Tongue (tissue), 2 donors: ENCODE data around the gene TBC1D20. TPM values are rescaled to one million over a fixed set of nuclear protein-coding genes. Genes with fewer than 3 reads are reported as not detected.
A peak's percentile ranks its signal among the peaks of the same experiment; 100 is the strongest.
"Not testable (repeated sequence)": the region's sequence is repeated elsewhere in the genome, so short reads cannot be mapped to it uniquely, and the experiment has no call there.

Experiments used
- DNase-seq: peaks from one replicate; pipeline ENCODE4 v3.0.0-alpha.2; 2015
- total RNA-seq: library from RNA; depleted of rRNA; stranded (reverse); fragments of >200 nt; gene quantifications from one replicate; pipeline ENCODE4 v1.2.3, GENCODE V29; 2014

Gene TBC1D20
- total RNA-seq: 30.5 TPM

- DNase-seq: peak; percentile 96
Measured at GRCh38 chr20:462199-462991, at the start of gene TBC1D20. Gene TBC1D20, minus strand, starts transcription at chr20:462533. Its CDS starts 128 bp downstream, at chr20:462405.

DNA sequence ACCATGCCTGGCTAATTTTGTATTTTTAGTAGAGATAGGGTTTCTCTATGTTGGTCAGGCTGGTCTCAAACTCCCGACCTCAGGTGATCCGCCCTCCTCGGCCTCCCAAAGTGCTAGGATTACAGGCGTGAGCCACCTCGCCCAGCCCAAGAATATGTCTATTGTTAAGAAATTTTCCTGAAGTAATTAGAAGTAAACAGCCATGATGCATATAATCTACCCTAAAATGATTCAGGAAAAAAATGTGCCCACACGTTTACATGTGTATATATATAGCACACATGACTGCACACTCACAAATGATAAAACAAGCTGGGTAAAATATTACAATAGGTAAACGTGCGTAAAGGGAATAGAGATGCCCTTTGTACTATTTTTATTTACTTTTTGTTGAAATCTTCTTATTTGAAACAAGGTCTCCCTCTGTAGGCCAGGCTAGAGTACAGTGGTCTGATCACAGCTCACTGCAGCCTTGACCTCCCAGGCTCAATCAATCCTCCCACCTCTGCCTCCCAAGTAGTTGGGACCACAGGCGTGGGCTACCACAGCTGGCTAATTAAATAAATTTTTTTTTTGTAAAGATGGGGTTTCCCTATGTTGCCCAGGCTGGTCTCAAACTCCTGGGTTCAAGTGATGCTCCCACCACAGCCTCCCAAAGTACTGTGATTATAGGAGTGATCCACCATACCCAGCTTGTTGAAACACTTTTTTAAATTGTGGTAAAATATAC lies 48.2 kb upstream of the TBC1D20 start:
- DNase-seq: not testable (repeated sequence)

GRCh38 chr20:508364-508787 lies 46.0 kb upstream of the TBC1D20 start:
- DNase-seq: not testable (repeated sequence)

DNA sequence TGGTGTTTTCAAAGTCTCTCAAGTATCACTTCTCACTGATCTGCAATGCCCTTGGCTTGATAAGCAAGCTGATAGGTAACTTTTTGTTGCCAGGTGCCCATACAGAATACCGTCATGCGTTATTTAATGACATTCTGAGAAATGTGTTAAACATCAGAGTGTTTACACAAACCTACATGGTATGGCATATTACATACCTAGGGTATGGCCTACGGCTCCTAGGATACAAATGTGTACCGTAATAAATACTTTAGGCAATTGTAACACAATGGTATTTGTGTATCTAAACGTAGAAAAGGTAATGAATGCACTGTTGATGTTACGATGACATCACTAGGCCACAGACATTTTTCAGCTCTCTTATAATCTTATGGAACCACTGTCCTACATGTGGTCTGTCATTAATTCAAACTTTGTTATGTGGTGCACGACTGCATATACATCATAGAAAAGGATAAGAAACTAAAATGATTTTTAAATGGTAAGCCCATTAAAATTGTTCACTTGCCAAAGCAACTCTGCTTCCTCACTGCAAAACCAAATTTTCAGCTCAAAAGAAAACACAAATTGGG lies 45.5 kb upstream of the TBC1D20 start:
- no peak for DNase-seq

- peak; percentile 17 for DNase-seq
Measured at GRCh38 chr20:507006-507758, 44.8 kb upstream of the TBC1D20 start.

GRCh38 chr20:504632-505075 lies 42.3 kb upstream of the TBC1D20 start:
- DNase-seq: no peak

- DNase-seq: no peak
Measured at GRCh38 chr20:503048-503737, 40.9 kb upstream of the TBC1D20 start.

- DNase-seq: no peak
Measured at GRCh38 chr20:497979-498378, 35.6 kb upstream of the TBC1D20 start.

- DNase-seq: no peak
Measured at GRCh38 chr20:496126-496696, 33.9 kb upstream of the TBC1D20 start.

DNA sequence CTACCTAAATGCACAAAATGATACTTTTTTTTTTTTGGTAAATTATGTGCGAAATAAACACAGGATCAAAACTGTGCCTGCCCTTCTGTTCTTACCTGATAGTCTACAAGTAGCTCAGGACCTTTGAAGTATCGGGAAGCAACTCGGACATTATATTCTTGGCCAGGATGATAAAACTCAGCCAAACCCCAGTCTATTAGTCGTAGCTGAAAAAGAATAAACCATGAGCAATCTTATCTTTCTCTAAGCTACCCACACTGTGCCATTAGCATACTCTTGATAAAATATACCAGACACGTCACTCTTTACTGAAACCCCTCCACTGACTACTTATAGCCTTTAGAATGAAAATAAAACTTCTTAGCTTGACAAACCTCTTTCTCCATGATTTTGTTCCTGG lies 29.8 kb upstream of the TBC1D20 start:
- DNase-seq: no peak

DNA sequence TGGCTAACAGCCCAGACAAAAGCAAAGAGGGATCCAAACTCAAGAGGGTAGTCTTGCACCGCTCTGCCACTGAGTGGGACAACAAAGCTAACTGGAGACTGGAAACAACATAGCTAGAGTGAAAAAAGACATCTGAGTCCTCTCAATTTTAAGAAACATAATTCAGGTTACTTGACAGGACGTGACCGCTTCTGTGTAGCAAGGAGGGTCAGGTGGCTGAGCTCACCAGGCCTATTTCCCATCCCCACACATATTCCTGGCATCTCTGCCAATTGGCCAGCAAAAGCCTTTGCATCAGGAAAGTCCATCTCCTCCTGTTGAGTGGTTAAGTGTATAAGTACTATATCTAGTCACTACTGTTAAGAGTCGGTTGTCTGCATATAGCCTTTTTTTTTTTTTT lies 25.3 kb upstream of the TBC1D20 start:
- no peak for DNase-seq

- peak; percentile 79 for DNase-seq
Measured at GRCh38 chr20:483815-484644, 21.7 kb upstream of the TBC1D20 start.

DNA sequence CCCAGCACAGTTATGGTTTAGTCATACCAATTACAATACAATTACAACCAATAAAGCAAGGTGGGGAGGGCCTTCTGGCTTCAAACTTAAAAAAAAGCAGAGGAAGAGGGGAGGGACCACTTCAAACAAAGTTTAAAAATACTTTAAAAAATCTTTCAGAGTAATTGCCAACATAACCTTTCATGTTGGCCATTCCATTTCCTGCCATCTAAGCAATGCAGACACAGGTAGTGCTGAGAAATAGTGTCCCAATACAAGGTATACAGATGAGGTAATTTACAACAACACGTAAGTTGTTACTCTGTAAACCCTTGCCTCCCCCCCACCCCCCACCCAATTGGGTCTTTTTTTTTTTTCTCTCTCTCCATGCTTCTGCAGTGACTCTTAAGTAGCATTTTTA lies 18.8 kb upstream of the TBC1D20 start:
- no peak for DNase-seq

DNA sequence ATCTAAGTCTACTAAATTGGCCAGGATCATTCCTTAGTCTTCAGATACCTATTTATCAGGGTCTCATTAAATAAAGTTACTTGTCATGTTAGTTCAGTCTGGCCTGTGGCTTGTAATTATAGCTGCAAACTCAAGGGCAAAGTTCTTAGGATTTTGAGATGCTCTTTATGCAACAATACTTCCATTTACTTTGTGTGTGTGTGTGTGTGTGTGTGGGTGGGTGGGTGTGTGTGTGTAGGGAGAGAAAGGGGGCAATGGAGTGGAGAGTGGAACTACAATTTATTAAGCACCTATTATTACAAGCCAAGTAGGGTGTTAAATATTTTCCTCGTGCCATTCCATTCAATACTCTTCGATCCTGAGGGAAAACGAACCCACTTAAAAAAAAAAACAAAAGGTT lies 17.7 kb upstream of the TBC1D20 start:
- DNase-seq: no peak

- DNase-seq: no peak
Measured at GRCh38 chr20:479487-479886, 17.2 kb upstream of the TBC1D20 start.

GRCh38 chr20:478949-479429 lies 16.7 kb upstream of the TBC1D20 start:
- DNase-seq: peak; percentile 81

DNA sequence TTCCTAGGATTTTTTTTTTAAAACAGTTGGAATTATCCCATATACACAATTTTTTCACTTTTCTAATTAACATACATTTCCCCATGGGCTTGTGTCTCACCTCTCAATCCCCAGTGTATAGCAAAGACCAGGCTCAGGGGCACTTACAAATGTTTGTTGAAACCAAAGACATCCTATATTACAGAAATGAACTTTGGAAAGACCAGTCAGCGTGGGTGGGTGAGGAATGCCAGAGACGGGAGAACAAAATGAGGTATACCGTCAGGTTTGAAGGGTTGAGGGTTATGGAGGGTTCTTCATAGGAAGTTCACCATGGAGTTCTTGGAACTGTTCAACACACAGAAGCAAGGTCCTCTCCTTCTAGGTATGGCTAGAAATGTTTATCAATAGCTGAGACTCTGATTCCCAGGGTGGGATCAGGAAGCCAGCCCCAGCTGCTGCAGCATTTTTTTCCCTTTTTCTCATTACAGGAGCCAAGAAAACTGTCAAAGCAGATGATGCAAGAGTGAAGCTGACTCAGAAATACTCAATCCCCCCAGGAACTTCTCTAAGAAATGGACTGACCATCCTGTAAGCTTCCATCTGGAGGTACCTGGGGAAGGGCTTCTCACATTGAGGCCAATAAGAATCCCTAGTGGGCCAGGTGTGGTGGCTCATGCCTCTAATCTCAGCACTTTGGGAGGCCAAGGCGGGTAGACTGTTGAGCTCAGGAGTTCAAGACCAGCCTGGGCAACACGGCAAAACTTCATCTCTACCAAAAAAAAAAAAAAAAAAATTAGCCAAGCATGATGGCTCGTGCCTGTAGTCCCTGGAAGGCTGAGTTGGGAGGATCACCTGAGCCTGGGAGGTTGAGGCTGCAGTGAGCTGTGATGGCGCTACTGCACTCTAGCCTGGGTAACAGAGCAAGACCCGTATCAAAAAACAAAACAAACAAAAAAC lies 15.9 kb upstream of the TBC1D20 start:
- DNase-seq: peak; percentile 45

GRCh38 chr20:476561-477249 lies 14.4 kb upstream of the TBC1D20 start:
- not testable (repeated sequence) for DNase-seq
